CD4-positive, alpha-beta T cell (primary cell): ENCODE results near the gene DCP1B. TPM values are rescaled to one million over a fixed set of nuclear protein-coding genes. Genes with fewer than 3 reads are reported as not detected.

Experiments used
- ATAC-seq: fragments of 200-7000 bp; cut with Tn5 transposase; one replicate; pipeline ENCODE4 v1.10.0; 2022; ENCODE audit warnings: mild to moderate bottlenecking; ENCODE audit not compliant: poor library complexity
- CTCF ChIA-PET: fragments of 350-600 bp; sonication (Branson Sonifier 250); formaldehyde crosslinking; loops from one replicate; lab custom pipeline; 2021; ENCODE audit warnings: antibody characterized with exemption, inconsistent platforms; lab: Charles Lee
- POLR2A ChIA-PET: fragments of 350-600 bp; sonication (Branson Sonifier 250); formaldehyde crosslinking; loops from one replicate; lab custom pipeline; 2021; ENCODE audit warnings: antibody characterized with exemption, inconsistent platforms; lab: Charles Lee
- DNase-seq, 14 experiments: peaks; one replicate each; pipeline ENCODE4 v3.0.0-alpha.2; 2013 to 2020; ENCODE audit warnings: mixed read lengths in 2 of 14
- H3K27ac ChIP-seq, 2 donors: one replicate each; pipeline versions ENCODE4 v1.5.1 to v1.7.0; 2013; ENCODE audit warnings: low read length in 2 of 2, low read depth in 1 of 2, mild to moderate bottlenecking in 1 of 2
- H3K27me3 ChIP-seq, 2 experiments: 1 replicate in 1 of 2; 2 replicates in 1 of 2; pipeline versions ENCODE4 v1.6.1 to v1.7.0; 2013; ENCODE audit warnings: low read length in 2 of 2, control low read depth in 1 of 2, mild to moderate bottlenecking in 1 of 2, moderate library complexity in 1 of 2; ENCODE audit not compliant: insufficient read depth in 2 of 2, control insufficient read depth in 1 of 2
- H3K36me3 ChIP-seq: one replicate; pipeline ENCODE4 v1.6.1; 2013; ENCODE audit warnings: low read length, control low read depth; ENCODE audit not compliant: insufficient read depth
- H3K4me1 ChIP-seq: one replicate; pipeline ENCODE4 v1.6.1; 2013; ENCODE audit warnings: low read length, control low read depth; ENCODE audit not compliant: insufficient read depth
- H3K4me3 ChIP-seq: one replicate; pipeline ENCODE4 v1.5.1; 2013; ENCODE audit warnings: mild to moderate bottlenecking, low read length, moderate library complexity
- H3K9me3 ChIP-seq, 2 experiments: 1 replicate in 1 of 2; 2 replicates in 1 of 2; pipeline versions ENCODE4 v1.6.1 to v1.7.0; 2013; ENCODE audit warnings: low read length in 2 of 2, mild to moderate bottlenecking in 2 of 2, control low read depth in 1 of 2, moderate library complexity in 1 of 2; ENCODE audit not compliant: control insufficient read depth in 1 of 2, insufficient read depth in 1 of 2
- H3K27ac Mint-ChIP-seq: one replicate; pipeline ENCODE4 v1.8.0; 2020; ENCODE audit warnings: mixed read lengths
- H3K27me3 Mint-ChIP-seq: one replicate; pipeline ENCODE4 v1.8.0; 2021; ENCODE audit warnings: mixed read lengths
- H3K36me3 Mint-ChIP-seq: one replicate; pipeline ENCODE4 v1.8.0; 2021; ENCODE audit warnings: low read depth, mixed read lengths
- H3K4me1 Mint-ChIP-seq: one replicate; pipeline ENCODE4 v1.8.0; 2021; ENCODE audit warnings: low read depth, mixed read lengths
- H3K4me3 Mint-ChIP-seq: one replicate; pipeline ENCODE4 v1.8.0; 2020; ENCODE audit warnings: mild to moderate bottlenecking, mixed read lengths
- H3K9me3 Mint-ChIP-seq: one replicate; pipeline ENCODE4 v1.8.0; 2020; ENCODE audit warnings: mixed read lengths
- CTCF ChIP-seq: fragments of 200-600 bp; IDR thresholded peaks from one replicate; pipeline ENCODE4 v1.8.0; 2022; ENCODE audit warnings: antibody characterized with exemption, mild to moderate bottlenecking
- intact Hi-C, 2 experiments: fragments of 100-400 bp; cut with DNase I in 1 of 2; cut with micrococcal nuclease in 1 of 2; formaldehyde crosslinking; loops; one replicate each; pipeline versions ENCODE4 v1.15.1 to v1.9.0; 2023 to 2025; cut with DNase I, micrococcal nuclease
- total RNA-seq, 174 experiments: library from RNA in 2 of 174; stranded (reverse) in 2 of 174; gene quantifications; one replicate each; pipeline ENCODE4 v1.2.3 and lab custom pipeline; 2021 to 2026

Gene DCP1B
- total RNA-seq, 2 experiments from 2014 or later, result 4.3 to 4.6 TPM

DNA sequence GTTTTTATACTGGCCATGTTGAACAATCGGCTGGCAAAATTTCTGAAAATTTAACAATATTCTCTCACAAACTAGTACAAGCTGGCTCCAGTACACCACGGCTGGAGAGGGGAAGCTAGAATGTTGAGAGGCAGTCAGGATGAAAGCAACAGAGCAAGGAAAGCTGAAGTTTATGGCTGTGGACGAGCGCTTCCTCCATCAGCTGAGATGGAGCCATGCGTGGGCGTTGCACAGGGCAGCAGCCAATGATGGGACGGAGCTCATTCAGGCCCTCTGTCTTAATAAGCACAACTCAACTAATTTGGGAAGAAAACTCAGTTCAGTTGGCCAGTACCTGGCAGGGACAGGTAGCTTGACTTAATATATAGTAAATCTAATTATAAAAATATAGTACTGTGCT is 14.1 kb upstream of the DCP1B start:
- Mint-ChIP-seq H3K9me3 (no peaks in the 10 kb centered on the region), H3K27me3 (peaks cover 16% of the 10 kb centered on the region), H3K36me3 (no peaks in the 10 kb centered on the region), H3K27ac (no peak overlapping the region), H3K4me3 (no peak overlapping the region), H3K4me1 (no peaks in the 10 kb centered on the region)
- CTCF ChIA-PET, result interaction anchor here (1.6 kb wide), 1 partner anchor 16 kb away, joined by 5 read pairs; no protein-coding TSS in a partner anchor
- Histone ChIP-seq H3K4me3 (no peak overlapping the region), H3K9me3 (no peaks in the 10 kb centered on the region), H3K4me1 (no peaks in the 10 kb centered on the region), H3K36me3 (no peaks in the 10 kb centered on the region), H3K27ac (no peak overlapping the region), H3K27me3 (peaks cover 0 to 4% of the 10 kb centered on the region in 2 experiments)
- DNase-seq, result no peak
- POLR2A ChIA-PET, result no interaction called here
- no peak for TF ChIP-seq CTCF
- no peak for ATAC-seq
- intact Hi-C loops, result no loop called here

DNA sequence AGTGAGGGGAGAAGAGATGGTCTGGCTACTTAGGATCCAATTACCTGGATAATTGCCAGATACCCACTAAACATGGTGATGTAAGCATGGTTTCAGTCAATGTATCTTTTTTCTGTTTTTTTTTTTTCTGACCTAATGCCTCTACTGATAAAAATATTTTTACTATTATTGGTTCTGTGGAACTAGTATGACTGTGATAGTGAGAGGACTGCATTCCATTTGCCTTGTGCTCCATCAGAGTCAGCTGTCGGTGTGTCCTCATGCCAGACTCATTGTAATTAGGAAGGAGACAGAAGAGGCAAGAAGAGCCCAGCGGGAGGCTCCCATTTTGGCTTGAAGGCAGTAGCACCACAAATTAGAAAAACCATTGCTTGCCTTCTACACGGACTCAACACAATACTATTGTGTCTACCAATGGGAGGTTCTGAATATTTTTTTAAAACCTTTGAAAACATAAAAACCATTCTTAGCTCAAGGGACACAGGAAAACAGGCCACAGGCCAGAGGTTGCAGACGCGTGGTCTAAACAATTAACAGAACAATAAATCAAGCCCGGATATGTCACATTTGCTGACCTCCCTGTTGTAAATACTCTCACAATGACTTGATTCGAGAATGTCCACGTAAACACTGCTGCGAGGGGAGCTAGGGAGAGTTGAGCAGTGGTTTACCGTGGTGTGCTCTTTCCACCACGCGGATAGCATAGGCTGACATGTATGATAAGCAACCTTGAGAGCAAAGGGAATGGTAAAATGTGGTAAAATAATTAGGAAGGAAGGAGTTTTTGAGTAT is 13.5 kb upstream of the DCP1B start:
- Histone ChIP-seq H3K27ac (no peak overlapping the region), H3K27me3 (peaks cover 0 to 3% of the 10 kb centered on the region in 2 experiments), H3K4me1 (no peaks in the 10 kb centered on the region), H3K9me3 (no peaks in the 10 kb centered on the region), H3K4me3 (no peak overlapping the region), H3K36me3 (no peaks in the 10 kb centered on the region)
- Mint-ChIP-seq H3K4me1 (no peaks in the 10 kb centered on the region), H3K4me3 (no peak overlapping the region), H3K36me3 (no peaks in the 10 kb centered on the region), H3K9me3 (no peaks in the 10 kb centered on the region), H3K27me3 (peaks cover 11% of the 10 kb centered on the region), H3K27ac (no peak overlapping the region)
- no peak for DNase-seq
- TF ChIP-seq CTCF, result no peak
- ChIA-PET CTCF (interaction anchor here (1.6 kb wide), 1 partner anchor 17 kb away, joined by 5 read pairs; no protein-coding TSS in a partner anchor), POLR2A (no interaction called here)
- no peak for ATAC-seq
- intact Hi-C loops, result no loop called here

- ATAC-seq (no peak), DNase-seq (no peak)
- Histone ChIP-seq H3K9me3 (no peaks in the 10 kb centered on the region), H3K4me3 (no peak overlapping the region), H3K4me1 (no peaks in the 10 kb centered on the region), H3K27ac (no peak overlapping the region), H3K36me3 (no peaks in the 10 kb centered on the region), H3K27me3 (peaks cover 0 to 3% of the 10 kb centered on the region in 2 experiments)
- H3K36me3 Mint-ChIP-seq, result no peaks in the 10 kb centered on the region
- peaks cover 11% of the 10 kb centered on the region for H3K27me3 Mint-ChIP-seq
- H3K4me1 Mint-ChIP-seq, result no peaks in the 10 kb centered on the region
- no peak overlapping the region for H3K4me3 Mint-ChIP-seq
- H3K9me3 Mint-ChIP-seq, result no peaks in the 10 kb centered on the region
- no peak for TF ChIP-seq CTCF
- ChIA-PET CTCF (interaction anchor here (1.6 kb wide), 1 partner anchor 18 kb away, joined by 5 read pairs; no protein-coding TSS in a partner anchor), POLR2A (no interaction called here)
- H3K27ac Mint-ChIP-seq, result no peak overlapping the region
- intact Hi-C loops, result no loop called here
Observed at GRCh38 chr12:2016862-2017545, 12.7 kb upstream of the DCP1B start.
